Ishikawa (cell line): ENCODE measurements around the gene SYCE3.
A peak's percentile ranks its signal among the peaks of the same experiment; 100 is the strongest.

ENCODE experiments used
- EGR1 ChIP-seq: IDR thresholded peaks from 2 replicates; pipeline ENCODE4 v1.6.1; 2012
- RAD21 ChIP-seq: IDR thresholded peaks from 2 replicates; pipeline ENCODE4 v1.6.1; 2012; ENCODE audit warnings: low read depth

DNA sequence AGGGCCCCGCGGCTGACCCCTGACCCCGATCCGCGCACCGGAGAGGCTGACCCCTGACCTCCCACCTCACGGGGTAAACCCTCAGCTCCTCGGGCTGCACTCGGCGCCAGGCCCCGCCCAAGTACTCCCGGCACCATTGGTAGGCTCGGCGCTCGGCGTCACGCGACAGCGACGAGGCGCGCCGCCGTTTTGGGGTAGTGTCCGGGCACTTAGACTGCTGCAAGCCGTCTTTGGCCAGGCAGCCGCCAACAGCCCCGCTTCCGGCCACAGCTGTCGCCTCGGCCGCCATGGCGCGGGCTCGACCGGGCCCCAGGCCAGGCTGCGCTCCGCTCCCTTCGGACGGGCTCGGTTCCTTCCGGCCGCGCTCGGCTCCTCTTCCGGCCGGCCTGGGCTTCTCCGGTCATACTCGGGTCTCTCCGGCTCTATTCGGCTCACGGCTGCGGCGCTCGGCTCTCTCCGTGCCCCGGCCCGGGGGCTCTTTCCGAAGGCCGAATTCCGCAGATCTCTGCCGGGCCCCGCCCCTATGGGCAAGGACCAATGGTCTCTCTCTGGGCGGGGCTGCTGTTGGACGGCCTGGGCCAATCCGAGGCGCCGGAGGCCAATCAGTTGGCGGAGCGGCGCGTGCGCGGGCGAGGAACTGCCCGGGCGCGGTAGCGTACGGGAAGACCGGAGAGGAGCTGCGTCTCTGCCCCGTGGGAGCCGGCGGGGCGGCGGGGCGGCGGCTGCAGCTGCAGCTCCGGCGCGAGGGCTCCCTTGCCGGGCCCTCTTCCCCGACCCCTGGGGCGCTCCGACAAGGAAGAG lies 20.0 kb upstream of the SYCE3 start, which contains the start of gene CHKB:
- TF ChIP-seq RAD21 = no peak
- TF ChIP-seq EGR1 = peak; percentile 63; the same call in 1 of the 2 replicates
